HG02798 (cell line): Measurements from ENCODE around the gene DPH1.

ENCODE experiments used
- ATAC-seq: cut with Tn5 transposase; IDR thresholded peaks from one replicate; pipeline ENCODE4 v1.9.1; 2021; ENCODE audit warnings: mild to moderate bottlenecking; ENCODE audit not compliant: unreplicated experiment, poor library complexity

Gene DPH1

GRCh38 chr17:2025220-2025621, 4.7 kb upstream of the DPH1 start, which contains the start of gene RTN4RL1:
TSS of gene RTN4RL1 (minus strand) at chr17:2025334. CDS start at chr17:2024865, 469 bp downstream.
- ATAC-seq: no peak

- no peak for ATAC-seq
Measured at GRCh38 chr17:2025622-2026309, 4.2 kb upstream of the DPH1 start.

DNA sequence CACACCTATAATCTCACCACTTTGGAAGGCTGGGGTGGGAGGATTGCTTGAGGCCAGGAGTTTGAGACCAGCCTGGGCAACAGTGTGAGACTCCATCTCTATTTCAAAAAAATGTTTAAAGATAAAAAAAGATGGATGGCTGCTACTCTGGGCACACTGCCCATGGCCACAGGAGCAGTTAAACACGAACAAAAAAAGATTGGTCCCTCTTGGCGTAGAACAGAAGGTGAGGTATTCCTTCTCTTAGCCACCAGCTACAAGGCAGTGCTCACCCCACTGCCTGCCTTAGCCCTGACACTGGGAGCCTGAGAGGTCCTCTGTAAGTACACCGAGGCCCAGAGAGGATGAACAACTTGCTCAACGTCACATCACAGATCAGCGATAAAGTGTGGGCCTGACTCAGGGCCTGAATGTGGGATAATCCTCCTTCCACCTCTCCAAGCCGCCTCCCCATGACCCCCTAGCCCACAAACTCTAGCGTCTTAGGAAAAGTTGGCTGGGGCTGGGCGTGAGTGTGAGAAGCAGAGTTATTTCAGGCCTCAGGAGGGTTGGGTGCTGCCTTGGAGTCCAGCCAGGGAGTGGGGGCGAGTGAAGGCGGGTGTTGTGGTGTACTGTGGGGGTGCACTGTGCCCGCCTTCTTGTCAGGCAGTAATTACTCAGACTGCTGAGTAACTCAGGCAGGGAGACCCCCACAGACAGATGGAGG, 2.3 kb upstream of the DPH1 start:
- no peak for ATAC-seq

DNA sequence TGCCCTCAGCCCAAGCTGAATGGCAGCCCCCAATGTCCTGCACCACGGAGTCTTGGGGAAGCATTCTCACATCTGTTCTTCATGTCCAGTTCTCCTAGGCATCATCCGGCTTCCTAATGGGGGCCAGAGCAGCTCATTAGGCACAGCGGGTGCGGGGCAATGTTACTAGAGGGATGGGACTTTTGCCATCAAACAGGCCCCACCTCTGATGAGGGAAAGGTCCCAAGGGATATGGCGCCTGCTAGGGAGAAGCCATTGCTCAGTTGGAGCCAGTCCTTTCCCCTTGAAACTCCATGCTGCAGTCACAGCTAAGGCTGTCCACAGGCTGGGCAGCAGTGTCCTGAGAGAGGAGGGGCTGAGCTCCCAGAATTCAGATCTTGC, 1.7 kb upstream of the DPH1 start:
- no peak for ATAC-seq

DNA sequence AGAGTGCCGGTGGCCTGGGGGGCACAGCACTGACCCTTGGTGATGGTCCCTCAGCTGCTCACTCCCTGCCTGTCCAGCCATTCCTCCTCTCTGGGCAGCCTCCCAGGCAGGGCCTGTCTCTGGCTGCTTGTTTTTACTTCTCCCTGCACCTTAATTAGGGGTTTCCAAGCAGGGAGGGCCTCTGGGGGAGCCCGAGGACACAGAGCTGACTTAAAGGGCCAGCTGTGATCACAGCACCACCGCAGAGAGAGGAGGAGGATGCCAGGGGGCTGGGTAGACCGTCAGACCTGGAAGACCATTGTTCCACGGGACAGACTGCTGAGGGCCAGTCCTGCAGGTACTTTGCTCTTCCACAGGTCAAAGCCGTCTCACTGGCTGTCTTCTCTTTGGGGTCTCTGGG, 1.2 kb upstream of the DPH1 start:
- ATAC-seq: no peak

DNA sequence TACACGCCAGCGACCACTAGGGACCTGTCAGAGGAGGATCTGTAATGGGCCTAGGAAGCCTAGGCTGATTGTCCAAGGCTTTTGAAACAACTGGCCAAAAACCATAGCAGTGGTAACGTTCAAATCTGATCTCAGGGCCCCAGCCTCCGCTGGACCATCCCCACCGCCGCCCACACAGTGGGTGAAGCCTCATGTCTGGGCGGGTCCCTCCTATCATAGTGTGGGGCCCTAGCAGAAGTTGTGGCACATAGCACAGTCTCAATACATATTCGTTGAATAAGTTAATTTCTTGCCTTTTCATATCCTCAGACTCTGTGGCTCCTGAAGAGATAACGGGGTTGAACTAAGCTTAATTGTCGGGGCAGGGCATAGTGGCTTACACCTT, 818 bp downstream of the DPH1 start:
- ATAC-seq: peak; percentile 8

GRCh38 chr17:2033153-2033552, 3.2 kb downstream of the DPH1 start:
- ATAC-seq: no peak

DNA sequence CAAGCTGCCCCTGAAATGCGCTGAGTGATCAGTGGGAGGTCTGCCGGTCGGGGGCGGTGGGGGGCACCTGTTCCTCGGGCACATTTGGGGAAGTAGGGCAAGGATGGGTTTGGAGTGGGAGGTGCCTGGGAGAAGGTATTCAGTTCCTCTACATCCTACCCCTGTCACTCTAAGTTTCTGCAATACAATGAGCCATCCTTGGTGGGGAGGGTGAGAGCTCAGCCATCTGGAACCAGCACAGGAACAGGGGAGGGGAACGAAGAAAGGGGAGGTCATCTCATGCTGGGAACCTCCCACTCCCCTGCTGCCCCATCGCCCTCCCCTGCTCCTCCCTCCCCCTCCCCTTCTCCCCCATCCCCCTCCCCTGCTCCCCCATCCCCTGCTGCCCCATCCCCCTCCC, 4.2 kb downstream of the DPH1 start:
- ATAC-seq: no peak

- no peak for ATAC-seq
Measured at GRCh38 chr17:2034806-2035540, 5.0 kb downstream of the DPH1 start.

DNA sequence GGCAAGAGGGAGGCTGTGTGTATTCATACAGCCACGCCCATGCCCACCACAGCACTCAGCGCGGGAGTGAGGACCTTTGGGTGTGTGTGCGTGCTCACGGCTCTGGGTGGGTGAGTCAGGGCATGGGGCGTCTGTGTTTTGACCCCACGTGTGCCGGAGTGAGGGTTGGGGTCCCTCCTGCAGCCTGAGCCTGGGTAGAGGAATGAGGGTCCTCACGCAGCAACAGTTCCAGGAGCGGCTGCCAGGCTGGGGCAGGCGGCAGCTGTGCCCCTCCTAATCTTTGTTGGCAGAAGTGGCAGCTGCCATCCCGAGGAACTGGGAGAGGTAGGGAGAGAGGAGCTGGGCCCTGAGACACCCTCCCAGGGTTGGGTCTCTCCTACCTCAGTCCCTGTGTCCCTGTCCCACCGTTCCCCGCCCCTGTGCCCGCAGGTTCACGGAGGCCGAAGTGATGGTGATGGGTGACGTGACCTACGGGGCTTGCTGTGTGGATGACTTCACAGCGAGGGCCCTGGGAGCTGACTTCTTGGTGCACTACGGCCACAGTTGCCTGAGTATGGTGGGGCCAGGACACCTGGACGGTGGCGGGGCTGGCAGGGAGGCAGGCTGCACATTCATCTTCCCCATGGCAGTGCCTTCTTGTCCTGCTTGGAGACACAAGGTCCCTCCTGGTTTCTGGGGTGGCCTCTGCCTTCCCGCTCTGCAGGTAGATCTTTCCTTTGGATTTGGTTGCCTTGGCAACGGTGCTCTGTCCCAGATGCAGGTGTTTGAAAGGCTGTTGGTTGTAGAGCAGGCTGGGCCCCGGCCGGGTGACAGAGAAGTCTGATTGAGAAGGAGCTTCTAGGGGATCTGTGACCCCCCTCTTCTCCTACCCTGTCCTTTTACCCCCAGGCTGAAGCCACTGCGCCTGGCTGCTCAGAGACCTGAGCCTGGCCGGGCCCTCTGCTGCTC, 5.9 kb downstream of the DPH1 start:
- no peak for ATAC-seq

GRCh38 chr17:2037155-2037554, 7.2 kb downstream of the DPH1 start:
- ATAC-seq: no peak

DNA sequence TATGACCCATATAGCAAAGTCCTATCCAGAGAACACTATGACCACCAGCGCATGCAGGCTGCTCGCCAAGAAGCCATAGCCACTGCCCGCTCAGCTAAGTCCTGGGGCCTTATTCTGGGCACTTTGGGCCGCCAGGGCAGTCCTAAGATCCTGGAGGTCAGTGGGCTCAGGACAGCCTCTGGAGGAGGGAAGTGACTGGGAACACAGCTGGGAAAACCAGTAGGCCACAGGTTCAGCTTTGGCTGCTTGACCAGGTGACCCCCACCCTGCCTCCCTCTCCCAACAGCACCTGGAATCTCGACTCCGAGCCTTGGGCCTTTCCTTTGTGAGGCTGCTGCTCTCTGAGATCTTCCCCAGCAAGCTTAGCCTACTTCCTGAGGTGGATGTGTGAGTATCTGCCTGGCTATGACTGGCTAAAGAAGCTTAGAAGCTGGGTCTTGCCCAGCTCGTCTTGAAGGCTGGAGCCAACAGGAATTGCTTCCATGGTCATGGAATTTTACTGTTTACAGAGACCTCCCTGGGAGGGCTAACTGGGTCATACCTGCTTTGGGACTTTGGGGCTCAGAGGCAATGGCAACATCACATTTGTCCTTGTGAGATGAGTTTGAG, 10.4 kb downstream of the DPH1 start:
- no peak for ATAC-seq

GRCh38 chr17:2040942-2041560, 11.1 kb downstream of the DPH1 start:
- no peak for ATAC-seq

DNA sequence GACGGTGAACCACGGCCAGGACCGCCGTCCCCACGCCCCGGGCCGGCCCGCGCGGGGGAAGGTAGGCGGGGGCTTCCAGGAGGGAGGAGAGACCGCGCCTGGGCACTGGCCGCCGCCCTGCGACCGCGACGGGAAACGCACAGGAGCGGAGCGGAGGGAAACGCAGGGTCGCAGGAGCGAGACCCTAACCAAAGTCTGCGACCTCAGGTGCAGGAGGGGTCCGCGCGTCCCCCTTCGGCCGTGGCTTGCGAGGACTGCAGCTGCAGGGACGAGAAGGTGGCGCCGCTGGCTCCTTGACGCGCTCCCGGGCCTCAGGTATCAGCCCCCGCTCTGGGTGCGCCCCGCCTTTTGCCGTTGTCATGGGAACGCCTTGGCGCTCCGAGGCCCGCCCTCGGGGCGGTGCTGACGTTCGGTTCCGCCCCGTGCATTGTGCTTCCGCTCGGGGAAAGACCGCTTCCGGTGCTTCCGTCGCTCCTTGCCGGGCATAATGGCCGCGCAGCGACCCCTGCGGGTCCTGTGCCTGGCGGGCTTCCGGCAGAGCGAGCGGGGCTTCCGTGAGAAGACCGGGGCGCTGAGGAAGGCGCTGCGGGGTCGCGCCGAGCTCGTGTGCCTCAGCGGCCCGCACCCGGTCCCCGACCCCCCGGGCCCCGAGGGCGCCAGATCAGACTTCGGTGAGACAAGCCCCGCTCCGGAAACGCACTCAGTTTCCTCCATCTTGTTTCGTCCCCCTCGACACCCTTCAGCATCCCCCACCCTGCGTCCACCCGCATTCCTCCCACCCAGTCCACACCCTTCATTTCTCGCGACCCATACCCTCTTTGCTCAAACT, 11.8 kb downstream of the DPH1 start, which contains the start of gene OVCA2:
Gene OVCA2, plus strand, starts transcription at position 462 of the 829 bp plus-strand sequence. Its CDS starts 26 bp downstream, at position 488.
- peak; percentile 95 for ATAC-seq

- no peak for ATAC-seq
Measured at GRCh38 chr17:2042390-2042847, 12.5 kb downstream of the DPH1 start.

DNA sequence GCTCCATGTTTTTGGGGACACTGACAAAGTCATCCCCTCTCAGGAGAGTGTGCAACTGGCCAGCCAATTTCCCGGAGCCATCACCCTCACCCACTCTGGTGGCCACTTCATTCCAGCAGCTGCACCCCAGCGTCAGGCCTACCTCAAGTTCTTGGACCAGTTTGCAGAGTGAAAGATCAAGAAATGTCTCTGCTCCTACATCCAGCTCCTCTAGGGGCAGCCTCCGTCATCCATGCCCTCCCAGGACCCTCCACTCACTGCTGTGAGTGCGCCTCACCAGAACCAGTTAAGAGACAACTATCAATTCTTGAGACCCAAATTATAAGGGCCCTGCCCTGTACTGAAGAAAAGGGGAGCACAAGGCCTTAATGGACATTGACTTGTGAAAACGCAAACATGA, 13.0 kb downstream of the DPH1 start:
- ATAC-seq: no peak

- ATAC-seq: no peak
Measured at GRCh38 chr17:2043785-2044184, 13.8 kb downstream of the DPH1 start.

GRCh38 chr17:2044263-2044894, 14.4 kb downstream of the DPH1 start:
- no peak for ATAC-seq
